OCI-LY7 (cell line): ENCODE data around the gene CGB7. TPM values are rescaled to one million over a fixed set of nuclear protein-coding genes. Genes with fewer than 3 reads are reported as not detected.

Source experiments
- BruUV-seq: library from RNA; stranded (reverse); fragments of 400-500 nt; replicated peaks from 2 replicates; lab custom pipeline; 2021; lab: Mats Ljungman, UMichigan
- CTCF ChIA-PET: fragments of 300-600 bp; sonication (Branson Sonifier 250); formaldehyde crosslinking; loops from one replicate; lab custom pipeline; 2022; ENCODE audit warnings: antibody characterized with exemption; ENCODE audit not compliant: unreplicated experiment; lab: Charles Lee
- POLR2A ChIA-PET: fragments of 300-600 bp; sonication (Branson Sonifier 250); formaldehyde crosslinking; loops from one replicate; lab custom pipeline; 2022; ENCODE audit warnings: antibody characterized with exemption; lab: Charles Lee
- DNase-seq: peaks from one replicate; pipeline ENCODE4 v3.0.0-alpha.2; 2015; ENCODE audit warnings: low spot score
- H2AFZ ChIP-seq: fragments of 200-600 bp; sonication (generic), shearing (Covaris generic); 2 replicates; pipeline ENCODE4 v1.6.1; 2014; ENCODE audit warnings: mild to moderate bottlenecking, antibody characterized with exemption, low read length, moderate library complexity
- H3K27ac ChIP-seq: fragments of 200-600 bp; sonication (generic); 2 replicates; pipeline ENCODE4 v1.5.1; 2014; ENCODE audit warnings: mixed run types, low read depth, mild to moderate bottlenecking, moderate library complexity, low read length, inconsistent platforms; ENCODE audit not compliant: poor library complexity, severe bottlenecking
- H3K36me3 ChIP-seq: fragments of 200-600 bp; sonication (generic); 2 replicates; pipeline ENCODE4 v1.6.1; 2014; ENCODE audit warnings: mild to moderate bottlenecking, antibody characterized with exemption, low read length, moderate library complexity, mixed read lengths; ENCODE audit not compliant: insufficient read depth
- H3K4me1 ChIP-seq: fragments of 200-600 bp; sonication (generic); 2 replicates; pipeline ENCODE4 v1.5.1; 2014; ENCODE audit warnings: mild to moderate bottlenecking, low read length; ENCODE audit not compliant: insufficient read depth, poor library complexity, severe bottlenecking
- H3K4me2 ChIP-seq: fragments of 200-600 bp; sonication (generic); 2 replicates; pipeline ENCODE4 v1.6.1; 2014; ENCODE audit warnings: mild to moderate bottlenecking, low read length
- H3K4me3 ChIP-seq: fragments of 200-600 bp; sonication (generic); 2 replicates; pipeline ENCODE4 v1.5.1; 2014; ENCODE audit warnings: mild to moderate bottlenecking, low read depth, low read length; ENCODE audit not compliant: poor library complexity, severe bottlenecking
- H3K79me2 ChIP-seq: fragments of 200-600 bp; sonication (generic); 2 replicates; pipeline ENCODE4 v1.6.1; 2016; ENCODE audit warnings: low read depth, mild to moderate bottlenecking, low read length, moderate library complexity, mixed read lengths; ENCODE audit not compliant: insufficient read depth
- H3K9me2 ChIP-seq: fragments of 200-600 bp; sonication (generic); 2 replicates; pipeline ENCODE4 v1.6.1; 2016; ENCODE audit warnings: mild to moderate bottlenecking, low read length, mixed read lengths; ENCODE audit not compliant: insufficient read depth
- H3K9me3 ChIP-seq: fragments of 200-600 bp; sonication (generic); 2 replicates; pipeline ENCODE4 v1.6.1; 2014; ENCODE audit warnings: mild to moderate bottlenecking, mixed run types, low read length, mixed read lengths
- H4K20me1 ChIP-seq: fragments of 200-600 bp; sonication (generic); 2 replicates; pipeline ENCODE4 v1.6.1; 2014; ENCODE audit warnings: mild to moderate bottlenecking, antibody characterized with exemption, low read length, moderate library complexity, mixed read lengths; ENCODE audit not compliant: insufficient read depth
- CTCF ChIP-seq: fragments of 200-600 bp; sonication (generic); conservative IDR thresholded peaks from 2 replicates; pipeline ENCODE4 v1.5.1; 2014; ENCODE audit warnings: mild to moderate bottlenecking, antibody characterized with exemption, low read length, moderate library complexity, mixed read lengths
- EZH2phosphoT487 ChIP-seq: fragments of 200-600 bp; sonication (generic); IDR thresholded peaks from 2 replicates; pipeline ENCODE4 v1.6.1; 2018; ENCODE audit warnings: low read depth, borderline replicate concordance, mild to moderate bottlenecking, mixed run types, antibody characterized with exemption, low read length, moderate library complexity, mixed read lengths
- intact Hi-C: fragments of 100-400 bp; cut with micrococcal nuclease; formaldehyde crosslinking; loops from one replicate; pipeline ENCODE4 v1.10.0; 2022; ENCODE audit not compliant: unreplicated experiment
- total RNA-seq, 2 experiments: library from RNA; depleted of rRNA in 1 of 2; stranded (reverse); fragments of >200 nt in 1 of 2; shearing (Covaris generic) in 1 of 2; gene quantifications; 2 replicates each; pipeline ENCODE4 v1.2.3, GENCODE V29; 2014 to 2022

Gene CGB7
- total RNA-seq, 2 experiments from 2014 or later = not detected

- no peaks in the 10 kb centered on the region for H3K79me2 ChIP-seq
- intact Hi-C loops = no loop called here
- no peak overlapping the region for H3K4me3 ChIP-seq
- BruUV-seq = no TSS peak
- no peaks in the 10 kb centered on the region for H3K9me3 ChIP-seq
- TF ChIP-seq EZH2phosphoT487 = no peak
- TF ChIP-seq CTCF = no peak
- ChIA-PET POLR2A (no interaction called here), CTCF (no interaction called here)
- H4K20me1 ChIP-seq = no peaks in the 10 kb centered on the region
- H3K4me2 ChIP-seq = no peak overlapping the region
- H3K9me2 ChIP-seq = no peaks in the 10 kb centered on the region
- H3K36me3 ChIP-seq = peaks cover 63% of the 10 kb centered on the region
- DNase-seq = no peak
- H3K27ac ChIP-seq = no peak overlapping the region
- no peak overlapping the region for H2AFZ ChIP-seq
- H3K4me1 ChIP-seq = peaks cover 26% of the 10 kb centered on the region
Measured at GRCh38 chr19:49014870-49015255, 42.7 kb downstream of the CGB7 start.

- H3K27ac ChIP-seq = no peak overlapping the region
- intact Hi-C loops = no loop called here
- no peaks in the 10 kb centered on the region for H3K79me2 ChIP-seq
- POLR2A ChIA-PET = no interaction called here
- no TSS peak for BruUV-seq
- no peak for TF ChIP-seq CTCF
- no peak for TF ChIP-seq EZH2phosphoT487
- H2AFZ ChIP-seq = no peak overlapping the region
- no peak overlapping the region for H3K4me2 ChIP-seq
- no peak overlapping the region for H3K4me3 ChIP-seq
- no peaks in the 10 kb centered on the region for H3K9me3 ChIP-seq
- H3K9me2 ChIP-seq = no peaks in the 10 kb centered on the region
- CTCF ChIA-PET = no interaction called here
- peaks cover 21% of the 10 kb centered on the region for H3K4me1 ChIP-seq
- H4K20me1 ChIP-seq = no peaks in the 10 kb centered on the region
- H3K36me3 ChIP-seq = peaks cover 69% of the 10 kb centered on the region
- no peak for DNase-seq
Measured at GRCh38 chr19:49014123-49014869, 43.3 kb downstream of the CGB7 start.

- TF ChIP-seq CTCF = no peak
- TF ChIP-seq EZH2phosphoT487 = no peak
- Histone ChIP-seq H3K9me3 (no peaks in the 10 kb centered on the region), H3K79me2 (no peaks in the 10 kb centered on the region), H3K9me2 (no peaks in the 10 kb centered on the region), H3K4me2 (no peak overlapping the region), H3K4me3 (no peak overlapping the region), H3K36me3 (peaks cover 82% of the 10 kb centered on the region), H2AFZ (no peak overlapping the region), H3K4me1 (no peaks in the 10 kb centered on the region), H3K27ac (no peak overlapping the region), H4K20me1 (no peaks in the 10 kb centered on the region)
- no TSS peak for BruUV-seq
- ChIA-PET CTCF (no interaction called here), POLR2A (no interaction called here)
- DNase-seq = no peak
- intact Hi-C loops = no loop called here
Measured at GRCh38 chr19:49011194-49011593, 46.4 kb downstream of the CGB7 start.
